H1 (cell line): Measurements from ENCODE around the gene SCNN1B. TPM values are rescaled to one million over a fixed set of nuclear protein-coding genes. Genes with fewer than 3 reads are reported as not detected.

ENCODE experiments used
- CTCF ChIA-PET: fragments of 300-600 bp; sonication (Branson Sonifier 250); formaldehyde crosslinking; loops from one replicate; lab custom pipeline; 2021; ENCODE audit not compliant: partially characterized antibody; lab: Charles Lee
- POLR2A ChIA-PET: fragments of 300-600 bp; sonication (Branson Sonifier 250); formaldehyde crosslinking; loops from one replicate; lab custom pipeline; 2021; ENCODE audit warnings: inconsistent platforms; ENCODE audit not compliant: partially characterized antibody; lab: Charles Lee
- DNase-seq, 2 experiments: peaks; one replicate each; pipeline versions ENCODE4 v3.0.0 to v3.0.0-alpha.2; 2010 to 2022; ENCODE audit warnings: low spot score in 2 of 2, low read depth in 1 of 2, mixed read lengths in 1 of 2
- FAIRE-seq: peaks from 2 replicates; lab custom pipeline; 2011; peaks lifted over from hg19 to GRCh38; lab: Jason Lieb, UNC
- H2AFZ ChIP-seq: 2 replicates; pipeline ENCODE4 v1.8.1; 2012; ENCODE audit warnings: low read length, inconsistent platforms
- H2AK5ac ChIP-seq: 2 replicates; pipeline ENCODE4 v1.6.1; 2013; ENCODE audit warnings: low read depth, low read length
- H2BK120ac ChIP-seq: replicated peaks from 2 replicates; pipeline ENCODE3; 2013; ENCODE audit warnings: low read depth, low read length, inconsistent platforms
- H2BK12ac ChIP-seq: 2 replicates; pipeline ENCODE4 v1.6.1; 2013; ENCODE audit warnings: low read depth, low read length
- H2BK15ac ChIP-seq: 2 replicates; pipeline ENCODE4 v1.6.1; 2013; ENCODE audit warnings: low read length
- H2BK20ac ChIP-seq: 2 replicates; pipeline ENCODE4 v1.6.1; 2013; ENCODE audit warnings: low read length
- H2BK5ac ChIP-seq: 2 replicates; pipeline ENCODE4 v1.6.1; 2013; ENCODE audit warnings: low read depth, low read length
- H3K14ac ChIP-seq: 2 replicates; pipeline ENCODE4 v1.6.1; 2013; ENCODE audit warnings: inconsistent platforms; ENCODE audit not compliant: insufficient read length
- H3K18ac ChIP-seq: 2 replicates; pipeline ENCODE4 v1.6.1; 2013; ENCODE audit warnings: low read length; ENCODE audit errors: extremely low read depth
- H3K23ac ChIP-seq: 2 replicates; pipeline ENCODE4 v1.6.1; 2013; ENCODE audit warnings: inconsistent platforms; ENCODE audit not compliant: insufficient read length
- H3K23me2 ChIP-seq: 2 replicates; pipeline ENCODE4 v1.6.1; 2013; ENCODE audit warnings: low read depth, low read length
- H3K27ac ChIP-seq: 2 replicates; pipeline ENCODE4 v1.6.1; 2011; ENCODE audit warnings: low read depth, low read length, inconsistent platforms
- H3K27me3 ChIP-seq, 4 experiments: replicated peaks in 1 of 4; 1 replicate in 1 of 4; 2 replicates in 3 of 4; pipeline versions ENCODE4 v1.6.1 to v1.8.1; 2011 to 2013; ENCODE audit warnings: low read length in 3 of 4, mild to moderate bottlenecking in 3 of 4, inconsistent platforms in 2 of 4, mixed read lengths in 2 of 4, moderate library complexity in 1 of 4; ENCODE audit not compliant: control insufficient read depth in 3 of 4, insufficient read depth in 3 of 4; ENCODE audit errors: extremely low read depth in 1 of 4
- H3K36me3 ChIP-seq, 4 experiments: 2 replicates each; pipeline versions ENCODE4 v1.6.1 to v1.8.1; 2011 to 2013; ENCODE audit warnings: mild to moderate bottlenecking in 4 of 4, low read length in 3 of 4, moderate library complexity in 2 of 4, control low read depth in 1 of 4, inconsistent platforms in 1 of 4; ENCODE audit not compliant: insufficient read depth in 4 of 4, control insufficient read depth in 2 of 4
- H3K4ac ChIP-seq: replicated peaks from 2 replicates; pipeline ENCODE3; 2013; ENCODE audit warnings: low read length, low read depth, mixed read lengths, inconsistent platforms; ENCODE audit not compliant: insufficient read length
- H3K4me1 ChIP-seq, 4 experiments: replicated peaks in 1 of 4; 1 replicate in 1 of 4; 2 replicates in 3 of 4; pipeline versions ENCODE4 v1.6.1 to v1.8.1; 2011 to 2013; ENCODE audit warnings: low read length in 3 of 4, inconsistent platforms in 2 of 4, mixed read lengths in 1 of 4; ENCODE audit not compliant: insufficient read depth in 4 of 4, control insufficient read depth in 3 of 4
- H3K4me2 ChIP-seq, 2 experiments: 2 replicates each; pipeline versions ENCODE4 v1.6.1 to v1.8.1; 2011 to 2013; ENCODE audit warnings: low read depth in 2 of 2, low read length in 2 of 2, control low read depth in 1 of 2, inconsistent platforms in 1 of 2, mild to moderate bottlenecking in 1 of 2; ENCODE audit not compliant: insufficient read depth in 1 of 2
- H3K4me3 ChIP-seq, 4 experiments: fragments of 200-600, 300-600 bp in 1 of 4; sonication (generic), shearing (Covaris generic), sonication (Bioruptor Twin) in 1 of 4; 2 replicates each; pipeline versions ENCODE4 v1.5.1 to v1.8.1; 2011 to 2016; ENCODE audit warnings: low read length in 4 of 4, low read depth in 3 of 4, control low read depth in 2 of 4, inconsistent platforms in 2 of 4, mild to moderate bottlenecking in 2 of 4, mixed read lengths in 1 of 4, moderate library complexity in 1 of 4; ENCODE audit not compliant: insufficient read depth in 2 of 4; ENCODE audit errors: extremely low read depth in 1 of 4
- H3K56ac ChIP-seq: replicated peaks from 2 replicates; pipeline ENCODE3; 2013; ENCODE audit warnings: low read depth, mild to moderate bottlenecking, mixed read lengths, low read length, inconsistent platforms; ENCODE audit not compliant: insufficient read length
- H3K79me1 ChIP-seq: 2 replicates; pipeline ENCODE4 v1.6.1; 2013; ENCODE audit warnings: low read depth, low read length, control low read depth
- H3K79me2 ChIP-seq, 2 experiments: 2 replicates each; pipeline versions ENCODE4 v1.6.1 to v1.8.1; 2012 to 2013; ENCODE audit warnings: low read length in 2 of 2, mild to moderate bottlenecking in 2 of 2, inconsistent platforms in 1 of 2; ENCODE audit not compliant: insufficient read depth in 2 of 2, control insufficient read depth in 1 of 2
- H3K9ac ChIP-seq, 4 experiments: replicated peaks in 1 of 4; 1 replicate in 1 of 4; 2 replicates in 3 of 4; pipeline versions ENCODE4 v1.6.1 to v1.8.1; 2011 to 2013; ENCODE audit warnings: low read depth in 3 of 4, low read length in 3 of 4, control low read depth in 2 of 4, mild to moderate bottlenecking in 2 of 4, moderate library complexity in 2 of 4, inconsistent platforms in 1 of 4; ENCODE audit errors: extremely low read depth in 1 of 4
- H3K9me3 ChIP-seq, 2 experiments: 2 replicates each; pipeline versions ENCODE4 v1.6.1 to v1.8.1; 2012 to 2013; ENCODE audit warnings: mild to moderate bottlenecking in 2 of 2, moderate library complexity in 2 of 2, control low read depth in 1 of 2, inconsistent platforms in 1 of 2, low read depth in 1 of 2, low read length in 1 of 2, mixed read lengths in 1 of 2; ENCODE audit not compliant: insufficient read depth in 2 of 2
- H4K20me1 ChIP-seq, 2 experiments: replicated peaks in 1 of 2; 2 replicates each; pipeline versions ENCODE3 to v1.8.1; 2011 to 2013; ENCODE audit warnings: inconsistent platforms in 2 of 2, low read length in 2 of 2, mild to moderate bottlenecking in 1 of 2; ENCODE audit not compliant: insufficient read depth in 2 of 2, control insufficient read depth in 1 of 2
- H4K5ac ChIP-seq: 2 replicates; pipeline ENCODE4 v1.6.1; 2013; ENCODE audit warnings: low read length, low read depth, mixed read lengths, inconsistent platforms; ENCODE audit not compliant: insufficient read length
- H4K8ac ChIP-seq: 2 replicates; pipeline ENCODE4 v1.8.0; 2013; ENCODE audit warnings: mild to moderate bottlenecking, moderate library complexity, low read length, inconsistent platforms; ENCODE audit not compliant: insufficient read depth; ENCODE audit errors: extremely low read depth
- H4K91ac ChIP-seq: replicated peaks from 2 replicates; pipeline ENCODE3; 2013; ENCODE audit warnings: low read length, mixed read lengths, inconsistent platforms; ENCODE audit not compliant: insufficient read length
- CEBPB ChIP-seq: IDR thresholded peaks from 2 replicates; pipeline ENCODE4 v1.6.1; 2012; ENCODE audit warnings: low read depth, low read length
- POU5F1 ChIP-seq: IDR thresholded peaks from 2 replicates; pipeline ENCODE4 v1.6.1; 2011; ENCODE audit warnings: low read depth, mild to moderate bottlenecking, low read length, moderate library complexity
- RNF2 ChIP-seq: fragments of 200-900, 300-1000 bp; sonication (generic); IDR thresholded peaks from 2 replicates; pipeline ENCODE4 v1.7.1; 2016; ENCODE audit warnings: borderline replicate concordance, low read depth, mild to moderate bottlenecking, antibody characterized with exemption, low read length; ENCODE audit not compliant: poor library complexity, severe bottlenecking; ENCODE audit errors: missing control alignments
- WGBS, 2 experiments: shearing (Covaris generic) in 1 of 2; methylation state at CpG; one replicate each; pipeline versions ENCODE4 v1.1.6 to v1.1.7; 2013 to 2015; ENCODE audit warnings: low lambda C conversion rate in 2 of 2, mixed read lengths in 2 of 2, inconsistent platforms in 1 of 2, low coverage in 1 of 2, missing lambda C conversion rate in 1 of 2; ENCODE audit not compliant: insufficient replicate concordance in 2 of 2, insufficient coverage in 1 of 2, insufficient read length in 1 of 2; ENCODE audit errors: extremely low coverage in 1 of 2, missing lambda C conversion rate in 1 of 2; 5-methylcytosine and 5-hydroxymethylcytosine counted together
- polyA plus RNA-seq, 7 experiments: library from polyadenylated mRNA; depleted of rRNA in 3 of 7; stranded (reverse) in 5 of 7; unstranded in 2 of 7; fragments of >200 nt in 5 of 7; fragments of 200-250 nt in 2 of 7; gene quantifications; 1 replicate in 5 of 7; 2 replicates in 1 of 7; 4 replicates in 1 of 7; pipeline versions ENCODE4 v1.2.1 to v1.2.3, GENCODE V29; 2011 to 2013; ENCODE audit warnings: missing spikeins in 2 of 7, mixed read lengths in 2 of 7
- total RNA-seq: library from RNA; stranded (reverse); fragmentation: NEBNext Ultra II Directional; extraction: Animal tissue kit (Norgen Biotek cat#: 25700); gene quantifications from 2 replicates; pipeline ENCODE4 v1.2.1, GENCODE V29; 2021

Gene SCNN1B
- total and polyA plus RNA-seq, 2 of the 8 experiments (the other 6 are each of a cell fraction or from before 2014, with no cell fraction given) = 0.20 to 0.95 TPM

DNA sequence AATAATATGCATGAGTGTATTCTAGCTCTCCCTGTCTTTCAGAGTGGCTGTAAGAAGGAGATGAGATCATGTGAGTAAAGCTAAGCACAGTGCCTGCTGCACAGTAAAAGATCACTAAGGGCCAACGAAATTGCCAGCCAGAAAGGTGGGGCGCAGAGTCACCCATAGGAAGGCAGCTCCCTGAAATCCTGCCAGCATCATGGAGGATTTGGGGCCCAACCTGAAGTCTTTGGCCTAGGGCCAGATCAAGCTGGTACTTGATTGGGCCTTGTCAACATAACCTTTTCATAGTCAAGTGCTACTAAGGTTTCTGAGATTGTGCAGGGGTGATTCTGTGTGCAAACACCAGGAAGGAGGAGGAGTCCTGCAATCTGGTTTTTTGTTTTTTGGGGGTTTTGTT is 16.5 kb downstream of the SCNN1B start:
- no peak overlapping the region for H3K4me3 ChIP-seq
- H3K4me2 ChIP-seq = no peak overlapping the region
- no peak overlapping the region for H2BK12ac ChIP-seq
- no peak overlapping the region for H2BK20ac ChIP-seq
- no peak overlapping the region for H3K56ac ChIP-seq
- H3K14ac ChIP-seq = no peak overlapping the region
- FAIRE-seq (no peak), DNase-seq (no peak)
- TF ChIP-seq POU5F1 (no peak), CEBPB (no peak), RNF2 (no peak)
- no peak overlapping the region for H3K4ac ChIP-seq
- no peak overlapping the region for H3K23ac ChIP-seq
- H3K9ac ChIP-seq = no peak overlapping the region
- H3K79me1 ChIP-seq = no peaks in the 10 kb centered on the region
- no peak overlapping the region for H4K5ac ChIP-seq
- H3K23me2 ChIP-seq = peaks cover 12% of the 10 kb centered on the region; the same call in 1 of the 2 replicates
- H2BK15ac ChIP-seq = no peak overlapping the region
- no peaks in the 10 kb centered on the region for H3K79me2 ChIP-seq
- H3K4me1 ChIP-seq = no peaks in the 10 kb centered on the region
- H2AFZ ChIP-seq = no peak overlapping the region
- POLR2A ChIA-PET = interaction anchor here (1.4 kb wide), 1 partner anchor 16 kb away, joined by 3 read pairs; the partner anchor contains the start of gene SCNN1B
- WGBS, 2 experiments = 95% methylated on average over 2 of the region's 2 CpGs; no CpG with 5 or more reads in 1 of the 2 experiments
- no peak overlapping the region for H3K27ac ChIP-seq
- H3K18ac ChIP-seq = no peak overlapping the region
- no peaks in the 10 kb centered on the region for H3K27me3 ChIP-seq
- H3K9me3 ChIP-seq = no peaks in the 10 kb centered on the region; a peak in 1 of 4 replicates
- H4K20me1 ChIP-seq = peaks cover 0 to 8% of the 10 kb centered on the region in 2 experiments
- no peak overlapping the region for H2BK120ac ChIP-seq
- H4K8ac ChIP-seq = no peak overlapping the region
- no peak overlapping the region for H2AK5ac ChIP-seq
- H2BK5ac ChIP-seq = no peak overlapping the region
- CTCF ChIA-PET = interaction anchor here (0.9 to 2.1 kb wide), 5 partner anchors 11 to 116 kb away, joined by 3 to 12 read pairs (median 4); no protein-coding TSS in a partner anchor
- no peaks in the 10 kb centered on the region for H3K36me3 ChIP-seq
- no peak overlapping the region for H4K91ac ChIP-seq
